Suprapubic skin (tissue), 4 donors: ENCODE results near the gene STARD10. TPM values are rescaled to one million over a fixed set of nuclear protein-coding genes. Genes with fewer than 3 reads are reported as not detected.

Source experiments
- DNase-seq, 2 donors: peaks; one replicate each; pipeline ENCODE4 v3.0.0-alpha.2; 2019; ENCODE audit warnings: low spot score in 2 of 2
- H3K27ac ChIP-seq: fragments of 200-600 bp; sonication (generic); one replicate; pipeline ENCODE4 v1.5.1; 2019
- H3K27me3 ChIP-seq: fragments of 200-600 bp; sonication (generic); one replicate; pipeline ENCODE4 v1.5.1; 2019
- H3K36me3 ChIP-seq: fragments of 200-600 bp; sonication (generic); one replicate; pipeline ENCODE4 v1.5.1; 2019
- H3K4me1 ChIP-seq: fragments of 200-600 bp; sonication (generic); one replicate; pipeline ENCODE4 v1.5.1; 2019
- H3K4me3 ChIP-seq: fragments of 200-600 bp; sonication (generic); one replicate; pipeline ENCODE4 v1.5.1; 2019; ENCODE audit warnings: mild to moderate bottlenecking
- H3K9me3 ChIP-seq: fragments of 200-600 bp; sonication (generic); one replicate; pipeline ENCODE4 v1.5.1; 2019
- CTCF ChIP-seq, 2 donors: fragments of 200-600 bp in 1 of 2; fragments of 450-650 bp in 1 of 2; sonication (generic) in 1 of 2; IDR thresholded peaks; one replicate each; pipeline ENCODE4 v1.5.1; 2016 to 2019; ENCODE audit warnings: antibody characterized with exemption in 2 of 2, mild to moderate bottlenecking in 1 of 2, moderate library complexity in 1 of 2
- EP300 ChIP-seq: sonication (generic); formaldehyde crosslinking; IDR thresholded peaks from one replicate; pipeline ENCODE4 v1.6.1; 2017; ENCODE audit warnings: antibody characterized with exemption
- POLR2A ChIP-seq, 2 donors: fragments of 450-650 bp; IDR thresholded peaks; one replicate each; pipeline ENCODE4 v1.6.1; 2017; ENCODE audit warnings: antibody characterized with exemption in 2 of 2, mild to moderate bottlenecking in 2 of 2, moderate library complexity in 2 of 2
- POLR2AphosphoS5 ChIP-seq, 3 donors: sonication (generic); formaldehyde crosslinking; IDR thresholded peaks; one replicate each; pipeline ENCODE4 v1.6.1; 2017; ENCODE audit warnings: antibody characterized with exemption in 3 of 3
- WGBS: methylation state at CpG from one replicate; pipeline ENCODE4 v1.1.5; 2018; 5-methylcytosine and 5-hydroxymethylcytosine counted together
- total RNA-seq, 4 donors: library from RNA; depleted of rRNA; stranded (reverse); fragments of >200 nt; gene quantifications; one replicate each; pipeline ENCODE4 v1.1.0, GENCODE V29; 2016

Gene STARD10
- total RNA-seq: 10 to 100 TPM; 76.3 to 83.0 (median 79.4) TPM

- WGBS: 3% methylated on average over 20 of the region's 55 CpGs
- H3K4me1 ChIP-seq: peaks cover 39% of the 10 kb centered on the region
- H3K9me3 ChIP-seq: no peaks in the 10 kb centered on the region
- H3K27me3 ChIP-seq: no peaks in the 10 kb centered on the region
- H3K4me3 ChIP-seq: peak within 1 kb of the TSS; percentile 61
- H3K27ac ChIP-seq: peak within 1 kb of the TSS; percentile 91
- DNase-seq: peak; percentile 96 to 97
- H3K36me3 ChIP-seq: no peaks in the 10 kb centered on the region
- TF ChIP-seq POLR2AphosphoS5 (IDR thresholded peaks at IDR 0.05): peak in 1 of 3 donors; percentile 9
- no peak for TF ChIP-seq EP300
- peak; percentile 96 for TF ChIP-seq CTCF (IDR thresholded peaks at IDR 0.05)
- peak in 1 of 2 donors; percentile 24 for TF ChIP-seq POLR2A (IDR thresholded peaks at IDR 0.05)
Observed at GRCh38 chr11:72793425-72794367, at the start of gene STARD10. TSS of gene STARD10 (minus strand) at chr11:72794047. CDS start at chr11:72781181, 12,866 bp downstream.

GRCh38 chr11:72842653-72843330, 48.9 kb upstream of the STARD10 start:
- H3K9me3 ChIP-seq: no peaks in the 10 kb centered on the region
- TF ChIP-seq EP300 (no peak), CTCF (IDR thresholded peaks at IDR 0.05) (no peak), POLR2AphosphoS5 (IDR thresholded peaks at IDR 0.05) (no peak), POLR2A (IDR thresholded peaks at IDR 0.05) (no peak)
- H3K27me3 ChIP-seq: no peaks in the 10 kb centered on the region
- H3K4me3 ChIP-seq: no peak overlapping the region
- WGBS: 81% methylated on average over 14 of the region's 14 CpGs
- peaks cover 24% of the 10 kb centered on the region for H3K36me3 ChIP-seq
- H3K4me1 ChIP-seq: no peaks in the 10 kb centered on the region
- DNase-seq: no peak
- no peak overlapping the region for H3K27ac ChIP-seq

- Histone ChIP-seq H3K27ac (no peak overlapping the region), H3K36me3 (peaks cover 30% of the 10 kb centered on the region), H3K4me3 (no peak overlapping the region), H3K27me3 (no peaks in the 10 kb centered on the region), H3K9me3 (no peaks in the 10 kb centered on the region), H3K4me1 (no peaks in the 10 kb centered on the region)
- 75% methylated on average over 5 of the region's 5 CpGs for WGBS
- no peak for TF ChIP-seq POLR2AphosphoS5 (IDR thresholded peaks at IDR 0.05)
- DNase-seq: no peak
Observed at GRCh38 chr11:72842126-72842525, 48.3 kb upstream of the STARD10 start.

- H3K27ac ChIP-seq: no peak overlapping the region
- DNase-seq: no peak
- no peaks in the 10 kb centered on the region for H3K9me3 ChIP-seq
- H3K27me3 ChIP-seq: no peaks in the 10 kb centered on the region
- no peak for TF ChIP-seq EP300
- no peak for TF ChIP-seq POLR2AphosphoS5 (IDR thresholded peaks at IDR 0.05)
- TF ChIP-seq CTCF (IDR thresholded peaks at IDR 0.05): no peak
- TF ChIP-seq POLR2A (IDR thresholded peaks at IDR 0.05): no peak
- 91% methylated on average over 7 of the region's 7 CpGs for WGBS
- H3K36me3 ChIP-seq: peaks cover 30% of the 10 kb centered on the region
- H3K4me3 ChIP-seq: no peak overlapping the region
- peaks cover 1% of the 10 kb centered on the region for H3K4me1 ChIP-seq
Observed at GRCh38 chr11:72841397-72841796, 47.5 kb upstream of the STARD10 start.

- Histone ChIP-seq H3K27me3 (no peaks in the 10 kb centered on the region), H3K4me1 (peaks cover 7% of the 10 kb centered on the region), H3K36me3 (peaks cover 30% of the 10 kb centered on the region), H3K9me3 (no peaks in the 10 kb centered on the region), H3K4me3 (no peak overlapping the region), H3K27ac (no peak overlapping the region)
- WGBS: 90% methylated on average over 4 of the region's 4 CpGs
- TF ChIP-seq POLR2AphosphoS5 (IDR thresholded peaks at IDR 0.05) (no peak), CTCF (IDR thresholded peaks at IDR 0.05) (no peak), POLR2A (IDR thresholded peaks at IDR 0.05) (no peak), EP300 (no peak)
- no peak for DNase-seq
Observed at GRCh38 chr11:72840780-72841179, 46.9 kb upstream of the STARD10 start.
